GM21825 (cell line): ENCODE measurements around the gene GNPNAT1.
A peak's percentile ranks its signal among the peaks of the same experiment; 100 is the strongest.

Source experiments
- ATAC-seq: cut with Tn5 transposase; IDR thresholded peaks from one replicate; pipeline ENCODE4 v1.9.1; 2021; ENCODE audit warnings: mild to moderate bottlenecking, moderate library complexity; ENCODE audit not compliant: unreplicated experiment

GNPNAT1 gene

GRCh38 chr14:52791223-52792096, at the start of gene GNPNAT1:
TSS of gene GNPNAT1 (minus strand) at chr14:52791607. CDS start at chr14:52784650, 6,957 bp downstream.
- ATAC-seq, result peak; percentile 94

GRCh38 chr14:52840877-52841276, 49.5 kb upstream of the GNPNAT1 start:
- no peak for ATAC-seq

- ATAC-seq, result no peak
These were observed 46.0 kb upstream of the GNPNAT1 start for GRCh38 chr14:52837451-52837850.

GRCh38 chr14:52836063-52836462, 44.7 kb upstream of the GNPNAT1 start:
- no peak for ATAC-seq

GRCh38 chr14:52835122-52835903, 43.9 kb upstream of the GNPNAT1 start:
- ATAC-seq, result no peak

- no peak for ATAC-seq
These were observed 43.0 kb upstream of the GNPNAT1 start for GRCh38 chr14:52834440-52834842.

GRCh38 chr14:52833891-52834290, 42.5 kb upstream of the GNPNAT1 start:
- no peak for ATAC-seq

GRCh38 chr14:52829527-52830185, 38.2 kb upstream of the GNPNAT1 start:
- ATAC-seq, result no peak

GRCh38 chr14:52827426-52827825, 36.0 kb upstream of the GNPNAT1 start:
- ATAC-seq, result no peak

- ATAC-seq, result no peak
These were observed 33.7 kb upstream of the GNPNAT1 start for GRCh38 chr14:52825085-52825484.

GRCh38 chr14:52824462-52824861, 33.1 kb upstream of the GNPNAT1 start:
- ATAC-seq, result no peak

- no peak for ATAC-seq
These were observed 30.4 kb upstream of the GNPNAT1 start for GRCh38 chr14:52821805-52822250.

- no peak for ATAC-seq
These were observed 16.7 kb upstream of the GNPNAT1 start for GRCh38 chr14:52808101-52808500.

GRCh38 chr14:52806115-52806514, 14.7 kb upstream of the GNPNAT1 start:
- ATAC-seq, result no peak

- no peak for ATAC-seq
These were observed 11.2 kb upstream of the GNPNAT1 start for GRCh38 chr14:52802597-52802996.

GRCh38 chr14:52801014-52801712, 9.8 kb upstream of the GNPNAT1 start:
- ATAC-seq, result no peak

GRCh38 chr14:52798826-52799225, 7.4 kb upstream of the GNPNAT1 start:
- no peak for ATAC-seq

- no peak for ATAC-seq
These were observed 6.2 kb upstream of the GNPNAT1 start for GRCh38 chr14:52797653-52798052.

- no peak for ATAC-seq
These were observed 1.7 kb upstream of the GNPNAT1 start for GRCh38 chr14:52793061-52793460.

GRCh38 chr14:52792097-52792415, 649 bp upstream of the GNPNAT1 start:
- no peak for ATAC-seq

- ATAC-seq, result no peak
These were observed 618 bp downstream of the GNPNAT1 start for GRCh38 chr14:52790756-52791222.
